Gastrocnemius medialis (tissue), 4 donors: ENCODE results near the gene DISP2. TPM values are rescaled to one million over a fixed set of nuclear protein-coding genes. Genes with fewer than 3 reads are reported as not detected.

ENCODE experiments used
- ATAC-seq, 2 donors: fragments of 150-250 bp; one replicate each; pipeline ENCODE4 v1.9.1; 2016
- DNase-seq, 2 donors: peaks; one replicate each; pipeline ENCODE4 v3.0.0-alpha.2; 2019
- H3K27ac ChIP-seq, 4 donors: fragments of 200-600 bp; sonication (generic); 1 replicate in 1 of 4; 2 replicates in 3 of 4; pipeline ENCODE4 v1.5.1; 2016 to 2018; ENCODE audit warnings: mild to moderate bottlenecking in 2 of 4, moderate library complexity in 1 of 4
- H3K27me3 ChIP-seq, 3 donors: fragments of 200-600 bp; sonication (generic) in 2 of 3; 1 replicate in 1 of 3; 2 replicates in 2 of 3; pipeline versions ENCODE4 v1.5.1 to v1.6.0; 2016 to 2019; ENCODE audit warnings: mild to moderate bottlenecking in 1 of 3, moderate library complexity in 1 of 3
- H3K36me3 ChIP-seq, 2 donors: fragments of 200-600 bp; sonication (generic) in 1 of 2; one replicate each; pipeline ENCODE4 v1.5.1; 2017 to 2018
- H3K4me1 ChIP-seq, 2 donors: fragments of 200-600 bp; sonication (generic) in 1 of 2; one replicate each; pipeline ENCODE4 v1.5.1; 2016 to 2017; ENCODE audit warnings: mild to moderate bottlenecking in 2 of 2
- H3K4me3 ChIP-seq, 4 donors: fragments of 200-600 bp; sonication (generic) in 3 of 4; 1 replicate in 1 of 4; 2 replicates in 3 of 4; pipeline ENCODE4 v1.5.1; 2016 to 2019; ENCODE audit warnings: mild to moderate bottlenecking in 2 of 4
- H3K9me3 ChIP-seq, 3 donors: fragments of 200-600 bp; sonication (generic) in 2 of 3; 1 replicate in 1 of 3; 2 replicates in 2 of 3; pipeline ENCODE4 v1.5.1; 2016 to 2019
- CTCF ChIP-seq, 5 experiments: fragments of 450-650 bp in 3 of 5; fragments of 200-600 bp in 2 of 5; sonication (generic) in 2 of 5; IDR thresholded peaks in 4 of 5; conservative IDR thresholded peaks in 1 of 5; 1 replicate in 4 of 5; 2 replicates in 1 of 5; pipeline ENCODE4 v1.5.1; 2016 to 2019; ENCODE audit warnings: antibody characterized with exemption in 5 of 5, mild to moderate bottlenecking in 3 of 5, moderate library complexity in 3 of 5
- POLR2A ChIP-seq, 2 donors: fragments of 450-650 bp; IDR thresholded peaks; one replicate each; pipeline ENCODE4 v1.6.1; 2017; ENCODE audit warnings: antibody characterized with exemption in 2 of 2, mild to moderate bottlenecking in 2 of 2, moderate library complexity in 2 of 2
- in situ Hi-C, 4 donors: fragments of 200-750 bp; cut with MboI; loops; one replicate each; pipeline versions ENCODE4 v1.15.0 to v1.8.0; 2017; ENCODE audit warnings: low sequenced_read_pairs in 4 of 4
- intact Hi-C: fragments of 100-400 bp; cut with DNase I; formaldehyde crosslinking; loops from one replicate; pipeline ENCODE4 v1.15.1; 2023; ENCODE audit warnings: low total_unique reads
- total RNA-seq, 4 donors: library from RNA; depleted of rRNA; stranded (reverse); fragments of >200 nt; gene quantifications; one replicate each; pipeline versions ENCODE4 v1.1.0 to v1.2.3, GENCODE V29; 2016

The DISP2 gene
- total RNA-seq, 4 donors from 2014 or later = 0.02 to 0.12 (median 0.06) TPM

GRCh38 chr15:40330368-40330836 is 27.6 kb upstream of the DISP2 start:
- no peaks in the 10 kb centered on the region for H3K9me3 ChIP-seq
- peaks cover 0 to 10% of the 10 kb centered on the region in 2 donors for H3K36me3 ChIP-seq
- ATAC-seq = peak in 1 of 2 donors; percentile 17
- no peaks in the 10 kb centered on the region for H3K27me3 ChIP-seq
- DNase-seq = no peak
- intact Hi-C loops (no loop called here), in situ Hi-C loops (no loop called here)
- H3K4me1 ChIP-seq = peaks cover 30 to 40% of the 10 kb centered on the region in 2 donors
- no peak overlapping the region for H3K4me3 ChIP-seq
- H3K27ac ChIP-seq = no peak overlapping the region
- TF ChIP-seq CTCF (IDR thresholded peaks at IDR 0.05 in 4 of 5, conservative IDR thresholded peaks at IDR 0.05 in 1 of 5) = no peak
- TF ChIP-seq POLR2A (IDR thresholded peaks at IDR 0.05) = no peak

GRCh38 chr15:40331026-40331425 is 27.0 kb upstream of the DISP2 start:
- no peaks in the 10 kb centered on the region for H3K27me3 ChIP-seq
- in situ Hi-C loops = no loop called here
- H3K27ac ChIP-seq = no peak overlapping the region
- DNase-seq (no peak), ATAC-seq (no peak)
- H3K4me3 ChIP-seq = no peak overlapping the region
- intact Hi-C loops = no loop called here
- H3K36me3 ChIP-seq = peaks cover 0 to 16% of the 10 kb centered on the region in 2 donors
- TF ChIP-seq CTCF (IDR thresholded peaks at IDR 0.05 in 4 of 5, conservative IDR thresholded peaks at IDR 0.05 in 1 of 5) = no peak
- no peak for TF ChIP-seq POLR2A (IDR thresholded peaks at IDR 0.05)
- peaks cover 28 to 40% of the 10 kb centered on the region in 2 donors for H3K4me1 ChIP-seq
- H3K9me3 ChIP-seq = no peaks in the 10 kb centered on the region

- H3K9me3 ChIP-seq = no peaks in the 10 kb centered on the region
- ATAC-seq (no peak), DNase-seq (no peak)
- no peak overlapping the region for H3K27ac ChIP-seq
- intact Hi-C loops (no loop called here), in situ Hi-C loops (no loop called here)
- TF ChIP-seq POLR2A (IDR thresholded peaks at IDR 0.05) (no peak), CTCF (IDR thresholded peaks at IDR 0.05 in 4 of 5, conservative IDR thresholded peaks at IDR 0.05 in 1 of 5) (no peak)
- no peaks in the 10 kb centered on the region for H3K27me3 ChIP-seq
- H3K4me3 ChIP-seq = no peak overlapping the region
- H3K36me3 ChIP-seq = peaks cover 0 to 18% of the 10 kb centered on the region in 2 donors
- peaks cover 30 to 41% of the 10 kb centered on the region in 2 donors for H3K4me1 ChIP-seq
These were observed 26.4 kb upstream of the DISP2 start for GRCh38 chr15:40331637-40332036.

GRCh38 chr15:40332113-40332781 is 25.8 kb upstream of the DISP2 start:
- no peak for TF ChIP-seq POLR2A (IDR thresholded peaks at IDR 0.05)
- TF ChIP-seq CTCF (IDR thresholded peaks at IDR 0.05 in 4 of 5, conservative IDR thresholded peaks at IDR 0.05 in 1 of 5) = no peak
- Histone ChIP-seq H3K36me3 (peaks cover 0 to 18% of the 10 kb centered on the region in 2 donors), H3K4me3 (no peak overlapping the region), H3K27ac (peak overlapping the region in 1 of 4 donors; percentile 99), H3K9me3 (no peaks in the 10 kb centered on the region), H3K4me1 (peaks cover 32 to 45% of the 10 kb centered on the region in 2 donors), H3K27me3 (no peaks in the 10 kb centered on the region)
- in situ Hi-C loops (no loop called here), intact Hi-C loops (no loop called here)
- no peak for ATAC-seq
- DNase-seq = no peak
